Measurements from ENCODE around the gene CCNJL.
"Not testable (repeated sequence)": the region's sequence is repeated elsewhere in the genome, so short reads cannot be mapped to it uniquely, and the experiment has no call there.

The CCNJL gene

GRCh38 chr5:160260006-160260775 lies 52.2 kb downstream of the CCNJL start:
- DNase-seq, result no peak

GRCh38 chr5:160259341-160259740 lies 53.0 kb downstream of the CCNJL start:
- DNase-seq, result no peak

GRCh38 chr5:160254706-160255105 lies 57.7 kb downstream of the CCNJL start:
- no peak for DNase-seq

GRCh38 chr5:160253441-160253840 lies 58.9 kb downstream of the CCNJL start:
- DNase-seq, result no peak

- no peak for DNase-seq
Measured at GRCh38 chr5:160252916-160253315, 59.4 kb downstream of the CCNJL start.

- no peak for DNase-seq
Measured at GRCh38 chr5:160251406-160252155, 60.8 kb downstream of the CCNJL start.

- DNase-seq, result no peak
Measured at GRCh38 chr5:160250826-160251225, 61.5 kb downstream of the CCNJL start.

GRCh38 chr5:160250226-160250625 lies 62.1 kb downstream of the CCNJL start:
- no peak for DNase-seq

GRCh38 chr5:160249570-160249969 lies 62.8 kb downstream of the CCNJL start:
- DNase-seq, result not testable (repeated sequence)

- no peak for DNase-seq
Measured at GRCh38 chr5:160245506-160246086, 66.8 kb downstream of the CCNJL start.

GRCh38 chr5:160242145-160242544 lies 70.2 kb downstream of the CCNJL start:
- DNase-seq, result no peak

GRCh38 chr5:160240350-160240749 lies 72.0 kb downstream of the CCNJL start:
- no peak for DNase-seq

GRCh38 chr5:160237571-160238093 lies 74.7 kb downstream of the CCNJL start:
- no peak for DNase-seq

- no peak for DNase-seq
Measured at GRCh38 chr5:160235731-160236130, 76.6 kb downstream of the CCNJL start.

- no peak for DNase-seq
Measured at GRCh38 chr5:160233215-160233614, 79.1 kb downstream of the CCNJL start.

GRCh38 chr5:160231783-160232342 lies 80.5 kb downstream of the CCNJL start:
- DNase-seq, result no peak

GRCh38 chr5:160230686-160231527 lies 81.5 kb downstream of the CCNJL start:
- DNase-seq, result no peak

GRCh38 chr5:160229190-160229742 lies 83.1 kb downstream of the CCNJL start, which contains the start of gene FABP6:
Gene FABP6 (plus strand): TSS chr5:160229506. CDS start chr5:160229558, 52 bp downstream.
- no peak for DNase-seq

- no peak for DNase-seq
Measured at GRCh38 chr5:160227012-160227411, 85.4 kb downstream of the CCNJL start.

GRCh38 chr5:160221082-160221481 lies 91.3 kb downstream of the CCNJL start:
- DNase-seq, result no peak

GRCh38 chr5:160219356-160219755 lies 93.0 kb downstream of the CCNJL start:
- DNase-seq, result no peak

GRCh38 chr5:160213537-160213936 lies 98.8 kb downstream of the CCNJL start:
- DNase-seq, result no peak

All from amniotic stem cell (primary cell).